H7 (cell line): ENCODE measurements around the gene APBB1IP. TPM values are rescaled to one million over a fixed set of nuclear protein-coding genes. Genes with fewer than 3 reads are reported as not detected.
"Not testable (repeated sequence)": the region's sequence is repeated elsewhere in the genome, so short reads cannot be mapped to it uniquely, and the experiment has no call there.

ENCODE experiments used
- DNase-seq: peaks from one replicate; pipeline ENCODE4 v3.0.0; 2012
- H3K27me3 ChIP-seq: 2 replicates; pipeline ENCODE4 v1.6.0; 2011; ENCODE audit warnings: mild to moderate bottlenecking, low read length; ENCODE audit not compliant: control insufficient read depth, insufficient read depth
- H3K36me3 ChIP-seq: replicated peaks from 2 replicates; pipeline ENCODE4 v1.5.1; 2011; ENCODE audit warnings: low read length; ENCODE audit not compliant: control insufficient read depth, insufficient read depth
- H3K4me3 ChIP-seq: 2 replicates; pipeline ENCODE4 v1.5.1; 2011; ENCODE audit warnings: low read depth, mild to moderate bottlenecking, control low read depth, low read length, moderate library complexity; ENCODE audit not compliant: insufficient read depth
- total RNA-seq: library from RNA; depleted of rRNA; stranded (reverse); fragments of >200 nt; shearing (Covaris generic); gene quantifications from 2 replicates; pipeline ENCODE4 v1.2.3, GENCODE V29; 2014

Gene APBB1IP
- total RNA-seq, 1 experiment from 2014 or later = not detected

- no peaks in the 10 kb centered on the region for H3K36me3 ChIP-seq
- H3K4me3 ChIP-seq = no peak overlapping the region
- H3K27me3 ChIP-seq = no peaks in the 10 kb centered on the region
- DNase-seq = no peak
These were observed 41.8 kb downstream of the APBB1IP start for GRCh38 chr10:26479766-26480492.

GRCh38 chr10:26481315-26481692 is 43.2 kb downstream of the APBB1IP start:
- H3K36me3 ChIP-seq = no peaks in the 10 kb centered on the region
- H3K4me3 ChIP-seq = no peak overlapping the region
- no peaks in the 10 kb centered on the region for H3K27me3 ChIP-seq
- DNase-seq = no peak

GRCh38 chr10:26481914-26482550 is 43.9 kb downstream of the APBB1IP start:
- no peaks in the 10 kb centered on the region for H3K36me3 ChIP-seq
- no peaks in the 10 kb centered on the region for H3K27me3 ChIP-seq
- DNase-seq = no peak
- no peak overlapping the region for H3K4me3 ChIP-seq

GRCh38 chr10:26483554-26483953 is 45.4 kb downstream of the APBB1IP start:
- DNase-seq = no peak
- Histone ChIP-seq H3K36me3 (no peaks in the 10 kb centered on the region), H3K27me3 (no peaks in the 10 kb centered on the region), H3K4me3 (no peak overlapping the region)

GRCh38 chr10:26485150-26485941 is 47.2 kb downstream of the APBB1IP start:
- DNase-seq = no peak
- H3K4me3 ChIP-seq = no peak overlapping the region
- H3K36me3 ChIP-seq = no peaks in the 10 kb centered on the region
- no peaks in the 10 kb centered on the region for H3K27me3 ChIP-seq

GRCh38 chr10:26486304-26486703 is 48.2 kb downstream of the APBB1IP start:
- no peaks in the 10 kb centered on the region for H3K27me3 ChIP-seq
- H3K36me3 ChIP-seq = no peaks in the 10 kb centered on the region
- DNase-seq = no peak
- no peak overlapping the region for H3K4me3 ChIP-seq

- DNase-seq = no peak
- H3K4me3 ChIP-seq = no peak overlapping the region
- no peaks in the 10 kb centered on the region for H3K36me3 ChIP-seq
- H3K27me3 ChIP-seq = no peaks in the 10 kb centered on the region
These were observed 49.1 kb downstream of the APBB1IP start for GRCh38 chr10:26486990-26487850.

GRCh38 chr10:26488344-26488743 is 50.2 kb downstream of the APBB1IP start:
- Histone ChIP-seq H3K27me3 (no peaks in the 10 kb centered on the region), H3K4me3 (no peak overlapping the region), H3K36me3 (no peaks in the 10 kb centered on the region)
- DNase-seq = no peak

- H3K4me3 ChIP-seq = no peak overlapping the region
- no peaks in the 10 kb centered on the region for H3K27me3 ChIP-seq
- DNase-seq = no peak
- H3K36me3 ChIP-seq = no peaks in the 10 kb centered on the region
These were observed 50.9 kb downstream of the APBB1IP start for GRCh38 chr10:26489081-26489480.

GRCh38 chr10:26490367-26490766 is 52.2 kb downstream of the APBB1IP start:
- DNase-seq, H3K27me3 ChIP-seq, H3K4me3 ChIP-seq, H3K36me3 ChIP-seq: not testable (repeated sequence)

- no peaks in the 10 kb centered on the region for H3K36me3 ChIP-seq
- no peak for DNase-seq
- no peak overlapping the region for H3K4me3 ChIP-seq
- no peaks in the 10 kb centered on the region for H3K27me3 ChIP-seq
These were observed 53.1 kb downstream of the APBB1IP start for GRCh38 chr10:26491276-26491675.

- Histone ChIP-seq H3K36me3 (no peaks in the 10 kb centered on the region), H3K27me3 (no peaks in the 10 kb centered on the region), H3K4me3 (no peak overlapping the region)
- no peak for DNase-seq
These were observed 53.8 kb downstream of the APBB1IP start for GRCh38 chr10:26491934-26492333.

- H3K27me3 ChIP-seq, H3K36me3 ChIP-seq, DNase-seq, H3K4me3 ChIP-seq: not testable (repeated sequence)
These were observed 54.6 kb downstream of the APBB1IP start for GRCh38 chr10:26492725-26493124.

- no peak for DNase-seq
- H3K36me3 ChIP-seq = no peaks in the 10 kb centered on the region
- H3K27me3 ChIP-seq = no peaks in the 10 kb centered on the region
- H3K4me3 ChIP-seq = no peak overlapping the region
These were observed 55.9 kb downstream of the APBB1IP start for GRCh38 chr10:26494018-26494417.
